NCI-H524 (cell line): ENCODE measurements around the gene CISD3.
"Not testable (repeated sequence)": the region's sequence is repeated elsewhere in the genome, so short reads cannot be mapped to it uniquely, and the experiment has no call there.

Source experiments
- DNase-seq, 2 experiments: peaks; one replicate each; lab custom pipeline; 2025; lab: John Stamatoyannopoulos, UW

The CISD3 gene

DNA sequence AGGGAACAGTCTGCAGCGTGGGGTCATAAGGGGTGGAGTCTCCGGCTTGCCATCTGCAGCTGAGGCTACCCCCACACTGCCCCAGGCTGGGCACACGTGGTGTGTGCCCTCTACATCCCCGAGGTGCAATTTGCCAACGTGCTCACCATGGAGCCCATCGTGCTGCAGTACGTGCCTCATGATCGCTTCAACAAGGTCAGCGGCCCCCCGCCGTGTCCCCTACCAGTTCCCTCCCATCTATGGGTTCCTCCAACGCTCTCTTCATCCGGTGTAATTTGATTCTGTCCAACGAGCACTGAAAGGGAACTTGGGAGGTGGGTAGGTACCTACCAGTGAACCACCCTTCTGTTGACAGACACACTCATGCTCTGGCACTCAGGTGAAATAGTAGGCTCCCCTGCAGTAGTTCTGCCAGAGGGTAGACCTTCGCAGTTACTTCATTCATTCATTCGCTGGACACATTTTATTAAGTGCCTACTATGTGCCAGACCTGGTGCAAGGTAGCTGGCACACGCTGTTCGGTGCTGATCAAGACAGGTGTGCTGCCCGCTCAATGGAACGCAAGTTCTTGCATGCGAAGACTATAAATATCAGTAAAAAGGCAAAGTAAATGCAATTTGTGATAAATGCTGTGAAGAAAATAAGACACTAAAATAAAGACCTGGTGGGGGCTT, 22.3 kb upstream of the CISD3 start:
- DNase-seq: no peak

DNA sequence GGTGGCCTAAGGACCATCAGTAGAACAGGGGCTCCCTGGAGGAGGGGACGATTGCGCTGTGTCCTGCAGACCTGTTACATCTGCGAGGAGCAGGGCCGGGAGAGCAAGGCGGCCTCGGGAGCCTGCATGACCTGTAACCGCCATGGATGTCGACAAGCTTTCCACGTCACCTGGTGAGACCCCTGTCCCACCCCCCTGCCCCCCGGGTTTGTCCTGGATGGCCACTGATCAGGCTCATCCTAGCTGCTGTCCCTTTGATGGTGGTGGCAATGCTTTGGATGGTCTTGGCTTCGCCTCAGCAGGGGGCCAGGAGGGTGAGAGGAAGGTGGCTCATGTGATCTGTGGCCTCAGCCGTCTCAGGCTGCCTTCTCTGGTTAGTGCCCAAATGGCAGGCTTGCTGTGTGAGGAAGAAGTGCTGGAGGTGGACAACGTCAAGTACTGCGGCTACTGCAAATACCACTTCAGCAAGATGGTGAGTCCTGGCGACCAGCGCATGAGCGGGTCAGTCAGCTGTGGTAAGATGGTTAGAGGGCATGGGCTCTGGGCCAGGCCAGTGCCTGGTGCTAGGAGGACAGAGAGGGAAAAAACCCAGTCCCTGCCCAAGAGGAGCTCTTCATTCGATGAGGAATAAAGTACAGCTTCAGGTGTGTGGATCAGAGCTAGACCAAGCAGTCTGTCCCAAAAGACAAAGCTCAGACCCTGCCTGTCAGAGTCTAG, 20.9 kb upstream of the CISD3 start:
- DNase-seq: no peak

- no peak for DNase-seq
Measured at GRCh38 chr17:38709864-38710603, 20.1 kb upstream of the CISD3 start.

GRCh38 chr17:38710604-38710962, 19.6 kb upstream of the CISD3 start:
- no peak for DNase-seq

GRCh38 chr17:38710985-38711384, 19.2 kb upstream of the CISD3 start:
- DNase-seq: no peak

- no peak for DNase-seq
Measured at GRCh38 chr17:38711792-38712571, 18.2 kb upstream of the CISD3 start.

- DNase-seq: no peak
Measured at GRCh38 chr17:38712593-38712992, 17.5 kb upstream of the CISD3 start.

- DNase-seq: no peak
Measured at GRCh38 chr17:38713456-38714075, 16.6 kb upstream of the CISD3 start.

DNA sequence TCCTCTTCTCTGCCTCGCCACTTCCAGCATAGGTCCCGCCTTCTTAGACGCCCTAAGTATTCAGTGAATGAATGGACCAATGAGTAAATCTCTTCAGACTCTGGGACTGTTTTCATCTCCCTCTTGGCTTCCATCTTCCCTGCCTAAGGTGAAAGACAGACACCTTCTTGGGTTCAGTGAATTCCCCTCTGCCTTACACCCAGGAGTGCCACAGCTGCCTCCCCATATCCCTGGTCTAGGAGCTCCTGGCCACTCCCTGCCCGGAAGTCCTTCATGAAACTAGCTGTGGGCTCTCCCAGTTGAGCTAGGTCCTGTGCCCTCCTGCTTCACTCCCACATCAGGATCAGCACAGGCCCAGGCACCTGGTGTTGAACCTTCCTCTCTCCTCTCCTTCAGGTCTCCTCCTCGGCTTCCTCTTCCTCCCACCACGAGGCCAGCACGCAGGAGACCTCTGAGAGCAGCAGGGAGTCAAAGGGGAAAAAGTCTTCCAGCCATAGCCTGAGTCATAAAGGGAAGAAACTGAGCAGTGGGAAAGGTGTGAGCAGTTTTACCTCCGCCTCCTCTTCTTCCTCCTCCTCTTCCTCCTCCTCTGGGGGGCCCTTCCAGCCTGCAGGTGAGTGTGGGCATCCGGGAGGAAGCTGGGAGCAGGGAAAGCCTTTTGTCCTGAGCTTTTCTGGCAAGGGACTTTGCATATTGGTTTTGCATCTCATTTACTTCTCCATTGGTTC, 14.8 kb upstream of the CISD3 start:
- no peak for DNase-seq

GRCh38 chr17:38716368-38717005, 13.7 kb upstream of the CISD3 start:
- no peak for DNase-seq

DNA sequence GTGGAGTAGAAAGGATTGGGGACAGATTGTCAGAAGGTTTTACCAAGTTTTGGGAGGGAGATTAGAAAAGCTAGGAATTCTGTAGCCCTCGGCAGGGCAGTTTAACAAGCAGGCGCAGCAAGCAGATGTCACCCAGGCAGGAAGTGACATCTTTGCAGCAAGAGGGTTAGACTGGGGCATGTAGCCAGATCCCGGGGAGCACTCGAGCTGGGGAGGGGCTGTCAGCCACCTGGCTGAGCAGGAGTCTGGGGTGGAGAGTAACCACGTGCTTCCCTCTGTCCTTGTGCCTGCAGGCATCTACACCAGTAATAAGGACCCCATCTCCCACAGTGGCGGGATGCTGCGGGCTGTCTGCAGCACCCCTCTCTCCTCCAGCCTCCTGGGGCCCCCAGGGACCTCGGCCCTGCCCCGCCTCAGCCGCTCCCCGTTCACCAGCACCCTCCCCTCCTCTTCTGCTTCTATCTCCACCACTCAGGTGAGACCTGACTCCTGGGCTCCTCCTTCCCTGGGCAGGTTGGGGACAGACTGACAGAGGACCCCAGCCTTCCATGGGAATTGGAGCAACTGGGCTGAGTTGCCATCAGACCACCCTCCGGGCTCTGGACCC, 12.9 kb upstream of the CISD3 start:
- no peak for DNase-seq

- DNase-seq: no peak
Measured at GRCh38 chr17:38719289-38719942, 10.7 kb upstream of the CISD3 start.

- DNase-seq: no peak
Measured at GRCh38 chr17:38719943-38720641, 10.0 kb upstream of the CISD3 start.

DNA sequence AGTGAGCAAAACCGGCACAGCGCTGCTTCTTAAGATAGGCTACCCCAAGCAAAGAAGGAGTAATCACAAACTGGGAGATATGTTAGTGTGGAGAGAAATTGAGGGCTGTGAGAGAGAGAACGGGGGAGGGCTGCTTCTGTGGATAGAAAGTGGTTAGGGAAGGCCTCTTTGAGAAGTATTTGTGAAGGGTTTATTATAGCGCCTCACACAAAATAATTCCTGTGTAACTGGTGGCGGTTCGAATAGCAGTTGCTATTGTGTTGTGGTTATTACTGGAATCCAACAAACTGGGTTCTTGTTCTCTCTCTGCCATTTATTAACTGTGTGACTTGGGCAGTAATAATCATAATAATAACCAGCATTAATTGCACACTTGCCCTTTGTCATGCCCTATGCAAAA, 9.2 kb upstream of the CISD3 start:
- DNase-seq: no peak

DNA sequence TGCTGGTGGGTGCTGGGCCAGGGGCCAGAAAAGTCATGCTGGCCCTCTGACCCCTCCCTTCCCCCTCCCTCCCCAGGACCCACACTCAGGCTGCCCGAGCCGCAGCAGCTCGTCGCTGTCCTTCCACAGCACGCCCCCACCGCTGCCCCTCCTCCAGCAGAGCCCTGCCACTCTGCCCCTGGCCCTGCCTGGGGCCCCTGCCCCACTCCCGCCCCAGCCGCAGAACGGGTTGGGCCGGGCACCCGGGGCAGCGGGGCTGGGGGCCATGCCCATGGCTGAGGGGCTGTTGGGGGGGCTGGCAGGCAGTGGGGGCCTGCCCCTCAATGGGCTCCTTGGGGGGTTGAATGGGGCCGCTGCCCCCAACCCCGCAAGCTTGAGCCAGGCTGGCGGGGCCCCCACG, 8.3 kb upstream of the CISD3 start:
- DNase-seq: no peak

- peak; percentile 76 to 94 for DNase-seq
Measured at GRCh38 chr17:38724337-38724988, 5.7 kb upstream of the CISD3 start.

DNA sequence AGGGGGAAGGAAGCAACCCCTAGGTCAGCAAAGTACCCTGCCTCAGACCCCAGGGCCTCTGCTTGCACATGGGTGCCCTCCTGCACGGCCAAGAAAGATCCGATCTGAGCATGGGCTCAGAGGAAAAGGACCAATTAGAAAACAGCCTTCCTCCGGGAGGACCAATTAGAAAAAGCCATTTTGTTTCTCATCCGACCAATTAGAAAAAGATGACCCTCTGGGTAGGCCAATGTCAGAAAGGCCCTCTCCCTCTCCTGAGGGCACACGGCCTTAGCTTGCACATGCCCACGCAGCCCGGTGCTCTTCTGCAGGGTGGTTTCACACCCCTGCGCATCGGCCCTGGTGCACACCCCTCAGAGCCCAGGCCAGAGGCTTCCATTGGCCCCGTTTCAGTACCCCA, 5.1 kb upstream of the CISD3 start:
- peak in 1 of 2 experiments; percentile 49 for DNase-seq

- DNase-seq: not testable (repeated sequence)
Measured at GRCh38 chr17:38726145-38726544, 4.0 kb upstream of the CISD3 start.

DNA sequence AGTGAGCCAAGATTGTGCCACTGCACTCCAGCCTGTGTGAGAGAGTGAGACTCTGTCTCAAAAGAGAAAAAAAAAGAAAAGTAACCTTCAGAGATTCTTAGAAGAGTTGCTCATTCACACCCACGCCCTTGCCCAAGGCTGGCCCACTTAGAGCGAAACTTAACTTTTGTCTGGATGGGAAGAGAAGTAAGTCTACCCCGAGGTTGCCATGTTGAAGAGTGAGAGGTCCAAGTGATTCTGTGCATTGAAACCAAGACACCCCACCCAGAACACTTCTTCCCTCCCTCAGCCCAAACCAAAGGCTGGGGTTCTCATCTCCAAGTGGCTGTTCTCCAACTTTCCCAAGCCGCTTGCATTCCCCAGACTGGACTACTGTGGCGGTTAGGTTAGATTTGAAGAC, 2.4 kb upstream of the CISD3 start:
- DNase-seq: no peak
